NCI-H2171 treated with DMSO at 0.1 percent for 48 hours (cell line): ENCODE measurements around the gene RETSAT.

ENCODE experiments used
- DNase-seq: peaks from one replicate; lab custom pipeline; 2025; lab: John Stamatoyannopoulos, UW

RETSAT gene

DNA sequence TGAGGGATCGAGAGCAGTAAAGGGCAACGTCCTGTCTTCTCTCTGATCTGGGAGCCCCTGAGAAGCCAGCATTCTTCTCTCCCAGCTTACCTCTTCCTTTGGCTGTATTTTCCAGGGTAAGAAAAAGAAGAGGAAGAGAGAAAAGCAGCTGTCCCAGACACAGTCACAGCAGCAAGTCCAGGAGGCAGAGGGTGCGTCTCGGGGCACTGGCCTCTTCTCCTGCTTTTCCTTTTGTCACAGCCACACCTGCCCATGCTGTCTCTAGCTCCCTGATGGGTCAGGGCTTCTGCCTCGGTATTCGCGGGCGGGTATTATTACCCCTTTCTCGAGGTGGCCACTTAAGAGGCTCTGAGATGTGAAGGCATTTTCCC lies 46.8 kb downstream of the RETSAT start:
- DNase-seq = no peak

DNA sequence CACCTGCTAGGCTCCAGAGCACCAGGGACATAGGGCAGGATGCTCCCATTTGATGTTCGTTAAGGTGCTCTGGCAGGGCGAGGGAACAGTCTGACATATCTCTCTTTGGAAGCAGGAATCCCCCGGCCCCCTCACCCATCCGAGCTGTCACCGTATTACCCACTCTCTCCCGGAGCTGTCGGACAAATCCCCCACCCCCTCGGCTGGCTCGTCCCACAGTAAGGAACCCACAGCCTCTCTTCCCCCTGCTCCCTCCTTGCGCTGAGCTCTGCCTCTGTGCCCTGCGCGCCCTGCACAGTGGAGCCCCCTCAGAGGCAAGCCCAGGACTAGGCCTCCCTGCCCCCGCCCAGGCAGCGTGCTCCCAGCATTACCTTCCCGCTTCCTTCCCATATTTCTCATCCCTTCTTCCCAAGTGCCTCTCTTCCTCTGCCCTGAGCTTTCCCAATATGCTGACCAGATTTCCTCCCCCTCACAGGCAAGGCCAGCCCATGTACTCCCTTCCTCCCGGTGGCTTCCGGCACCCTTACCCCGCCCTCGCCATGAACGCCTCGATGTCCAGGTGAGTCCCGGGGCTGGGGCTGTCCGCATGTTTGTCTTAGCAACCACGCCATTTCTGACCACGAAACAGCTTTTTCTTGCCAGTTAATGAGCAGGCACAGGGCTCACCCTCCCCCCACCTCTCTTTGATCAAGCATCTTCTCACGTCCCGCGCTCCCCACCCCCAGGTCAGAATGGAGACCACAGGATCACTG lies 50.4 kb downstream of the RETSAT start:
- DNase-seq = no peak

- DNase-seq = peak; percentile 35
Measured at GRCh38 chr2:85302121-85302520, 52.2 kb downstream of the RETSAT start.
